ENCODE data around the gene MRPS6.

The MRPS6 gene

GRCh38 chr21:34182436-34182835 is 109.1 kb downstream of the MRPS6 start:
- no peak for DNase-seq

GRCh38 chr21:34183331-34183928 is 110.1 kb downstream of the MRPS6 start:
- DNase-seq = no peak

- no peak for DNase-seq
These were observed 110.9 kb downstream of the MRPS6 start for GRCh38 chr21:34184232-34184631.

- DNase-seq = no peak
These were observed 111.8 kb downstream of the MRPS6 start for GRCh38 chr21:34185026-34185750.

GRCh38 chr21:34186109-34186719 is 112.8 kb downstream of the MRPS6 start:
- no peak for DNase-seq

GRCh38 chr21:34187935-34188334 is 114.6 kb downstream of the MRPS6 start:
- no peak for DNase-seq

GRCh38 chr21:34189506-34189905 is 116.1 kb downstream of the MRPS6 start:
- no peak for DNase-seq

- DNase-seq = no peak
These were observed 117.4 kb downstream of the MRPS6 start for GRCh38 chr21:34190576-34191321.

GRCh38 chr21:34191876-34192275 is 118.5 kb downstream of the MRPS6 start:
- DNase-seq = no peak
